Sigmoid colon (tissue), 7 donors: ENCODE results near the gene MMP25. TPM values are rescaled to one million over a fixed set of nuclear protein-coding genes. Genes with fewer than 3 reads are reported as not detected.

Source experiments
- DNase-seq: peaks from one replicate; pipeline ENCODE4 v3.0.0-alpha.2; 2019
- H3K27ac ChIP-seq, 4 donors: fragments of 200-600 bp; sonication (generic); one replicate each; pipeline ENCODE4 v1.5.1; 2016 to 2019; ENCODE audit warnings: mild to moderate bottlenecking in 1 of 4
- H3K27me3 ChIP-seq, 3 donors: fragments of 200-600 bp; sonication (generic); one replicate each; pipeline ENCODE4 v1.5.1; 2019; ENCODE audit warnings: mild to moderate bottlenecking in 1 of 3
- H3K36me3 ChIP-seq, 4 donors: fragments of 200-600 bp; sonication (generic); one replicate each; pipeline ENCODE4 v1.5.1; 2016 to 2019
- H3K4me1 ChIP-seq, 4 donors: fragments of 200-600 bp; sonication (generic); one replicate each; pipeline ENCODE4 v1.5.1; 2017 to 2019
- H3K4me3 ChIP-seq, 4 donors: fragments of 200-600 bp; sonication (generic); one replicate each; pipeline ENCODE4 v1.5.1; 2017 to 2019; ENCODE audit warnings: mild to moderate bottlenecking in 2 of 4, moderate library complexity in 1 of 4
- H3K9me3 ChIP-seq, 4 donors: fragments of 200-600 bp in 3 of 4; sonication (generic) in 3 of 4; one replicate each; pipeline versions ENCODE4 v1.5.1 to v1.6.1; 2013 to 2019
- CTCF ChIP-seq, 4 experiments: fragments of 450-650 bp in 3 of 4; fragments of 200-600 bp in 1 of 4; IDR thresholded peaks; one replicate each; pipeline ENCODE4 v1.5.1; 2016 to 2019; ENCODE audit warnings: antibody characterized with exemption in 4 of 4, mild to moderate bottlenecking in 3 of 4, moderate library complexity in 2 of 4
- EP300 ChIP-seq, 4 donors: sonication (generic); formaldehyde crosslinking; IDR thresholded peaks; one replicate each; pipeline ENCODE4 v1.6.1; 2017; ENCODE audit warnings: antibody characterized with exemption in 4 of 4
- POLR2A ChIP-seq, 2 donors: fragments of 450-650 bp; IDR thresholded peaks; one replicate each; pipeline ENCODE4 v1.6.1; 2016; ENCODE audit warnings: antibody characterized with exemption in 2 of 2, mild to moderate bottlenecking in 2 of 2, moderate library complexity in 2 of 2
- POLR2AphosphoS5 ChIP-seq, 4 donors: sonication (generic); formaldehyde crosslinking; IDR thresholded peaks; one replicate each; pipeline ENCODE4 v1.6.1; 2017; ENCODE audit warnings: antibody characterized with exemption in 4 of 4
- WGBS, 2 donors: extraction: QIAGEN DNeasy Blood & Tissue Kit; methylation state at CpG; one replicate each; pipeline ENCODE4 v1.1.7; 2013; 5-methylcytosine and 5-hydroxymethylcytosine counted together
- intact Hi-C: fragments of 100-400 bp; cut with DNase I; formaldehyde crosslinking; loops from one replicate; pipeline ENCODE4 v1.15.1; 2023
- polyA plus RNA-seq, 3 donors: library from polyadenylated mRNA; stranded (reverse); fragments of 200-250 nt; gene quantifications; one replicate each; pipeline ENCODE4 v1.2.3, GENCODE V29; 2013
- total RNA-seq, 4 donors: library from RNA; depleted of rRNA; stranded (reverse); fragments of >200 nt; gene quantifications; one replicate each; pipeline ENCODE4 v1.1.0, GENCODE V29; 2016
- donor health status: healthy with polysubstance abuse.
- donor health status: Bipolar disorder and iron deficiency.
- donor health status: healthy.

Gene MMP25
- total and polyA plus RNA-seq, 7 donors: under 0.01 to 3.7 (median 1.1) TPM; not detected in 1

GRCh38 chr16:3007957-3008689 lies 38.2 kb upstream of the MMP25 start:
- no peak overlapping the region for H3K27ac ChIP-seq
- no peak for TF ChIP-seq POLR2A (IDR thresholded peaks at IDR 0.05)
- TF ChIP-seq EP300 (IDR thresholded peaks at IDR 0.05): no peak
- no peak for TF ChIP-seq POLR2AphosphoS5 (IDR thresholded peaks at IDR 0.05)
- TF ChIP-seq CTCF (IDR thresholded peaks at IDR 0.05): no peak
- WGBS, 2 donors: 9 to 15% methylated on average over 17 of the region's 17 CpGs
- peaks cover 22 to 88% (median 73%) of the 10 kb centered on the region in 3 donors for H3K27me3 ChIP-seq
- intact Hi-C loops: no loop called here
- no peak overlapping the region for H3K4me3 ChIP-seq
- no peaks in the 10 kb centered on the region for H3K36me3 ChIP-seq
- peaks cover 0 to 7% (median 5%) of the 10 kb centered on the region in 4 donors for H3K4me1 ChIP-seq
- no peaks in the 10 kb centered on the region for H3K9me3 ChIP-seq
- DNase-seq: no peak

- DNase-seq: no peak
- TF ChIP-seq CTCF (IDR thresholded peaks at IDR 0.05) (no peak), POLR2AphosphoS5 (IDR thresholded peaks at IDR 0.05) (no peak)
- Histone ChIP-seq H3K27ac (no peak overlapping the region), H3K4me1 (peaks cover 0 to 5% (median 4%) of the 10 kb centered on the region in 4 donors), H3K36me3 (no peaks in the 10 kb centered on the region), H3K27me3 (peaks cover 22 to 90% (median 79%) of the 10 kb centered on the region in 3 donors), H3K9me3 (no peaks in the 10 kb centered on the region), H3K4me3 (no peak overlapping the region)
- intact Hi-C loops: no loop called here
- WGBS, 2 donors: 78 to 84% methylated on average over 4 of the region's 4 CpGs
Measured at GRCh38 chr16:3008690-3009037, 37.7 kb upstream of the MMP25 start.

GRCh38 chr16:3009568-3010390 lies 36.6 kb upstream of the MMP25 start:
- intact Hi-C loops: no loop called here
- Histone ChIP-seq H3K4me1 (peaks cover 0 to 3% (median 3%) of the 10 kb centered on the region in 4 donors), H3K27me3 (peaks cover 24 to 95% (median 84%) of the 10 kb centered on the region in 3 donors), H3K36me3 (no peaks in the 10 kb centered on the region), H3K4me3 (no peak overlapping the region), H3K9me3 (no peaks in the 10 kb centered on the region), H3K27ac (no peak overlapping the region)
- TF ChIP-seq POLR2A (IDR thresholded peaks at IDR 0.05): no peak
- no peak for TF ChIP-seq CTCF (IDR thresholded peaks at IDR 0.05)
- TF ChIP-seq EP300 (IDR thresholded peaks at IDR 0.05): no peak
- TF ChIP-seq POLR2AphosphoS5 (IDR thresholded peaks at IDR 0.05): no peak
- no peak for DNase-seq
- WGBS, 2 donors: 48 to 64% methylated on average over 21 of the region's 21 CpGs

- WGBS, 2 donors: 94 to 95% methylated on average over 8 of the region's 8 CpGs
- Histone ChIP-seq H3K4me3 (no peak overlapping the region), H3K9me3 (no peaks in the 10 kb centered on the region), H3K36me3 (no peaks in the 10 kb centered on the region), H3K27ac (no peak overlapping the region), H3K27me3 (peaks cover 24 to 87% (median 77%) of the 10 kb centered on the region in 3 donors), H3K4me1 (no peaks in the 10 kb centered on the region)
- no peak for DNase-seq
- TF ChIP-seq POLR2A (IDR thresholded peaks at IDR 0.05): no peak
- TF ChIP-seq POLR2AphosphoS5 (IDR thresholded peaks at IDR 0.05): no peak
- no peak for TF ChIP-seq CTCF (IDR thresholded peaks at IDR 0.05)
- no peak for TF ChIP-seq EP300 (IDR thresholded peaks at IDR 0.05)
- intact Hi-C loops: no loop called here
Measured at GRCh38 chr16:3010510-3010909, 35.9 kb upstream of the MMP25 start.
